HG03354 (cell line): ENCODE results near the gene HPSE2.
"Not testable (repeated sequence)": the region's sequence is repeated elsewhere in the genome, so short reads cannot be mapped to it uniquely, and the experiment has no call there.

Source experiments
- ATAC-seq: cut with Tn5 transposase; IDR thresholded peaks from one replicate; pipeline ENCODE4 v1.9.1; 2021; ENCODE audit warnings: mild to moderate bottlenecking; ENCODE audit not compliant: unreplicated experiment, poor library complexity, severe bottlenecking

Gene HPSE2

GRCh38 chr10:98943681-98944080 lies 292.0 kb downstream of the HPSE2 start:
- ATAC-seq: no peak

- no peak for ATAC-seq
These were observed 305.9 kb downstream of the HPSE2 start for GRCh38 chr10:98929709-98930108.

GRCh38 chr10:98925651-98926050 lies 310.0 kb downstream of the HPSE2 start:
- no peak for ATAC-seq

GRCh38 chr10:98924526-98924925 lies 311.1 kb downstream of the HPSE2 start:
- ATAC-seq: no peak

- no peak for ATAC-seq
These were observed 314.3 kb downstream of the HPSE2 start for GRCh38 chr10:98921316-98921715.

- ATAC-seq: no peak
These were observed 314.8 kb downstream of the HPSE2 start for GRCh38 chr10:98920807-98921206.

GRCh38 chr10:98920360-98920759 lies 315.3 kb downstream of the HPSE2 start:
- no peak for ATAC-seq

GRCh38 chr10:98919899-98920298 lies 315.8 kb downstream of the HPSE2 start:
- no peak for ATAC-seq

GRCh38 chr10:98917828-98918227 lies 317.8 kb downstream of the HPSE2 start:
- no peak for ATAC-seq

- ATAC-seq: no peak
These were observed 319.0 kb downstream of the HPSE2 start for GRCh38 chr10:98916526-98917125.

- no peak for ATAC-seq
These were observed 319.7 kb downstream of the HPSE2 start for GRCh38 chr10:98915911-98916310.

- no peak for ATAC-seq
These were observed 325.1 kb downstream of the HPSE2 start for GRCh38 chr10:98910546-98910945.

GRCh38 chr10:98910048-98910447 lies 325.6 kb downstream of the HPSE2 start:
- no peak for ATAC-seq

GRCh38 chr10:98908868-98909267 lies 326.8 kb downstream of the HPSE2 start:
- no peak for ATAC-seq

GRCh38 chr10:98908247-98908646 lies 327.4 kb downstream of the HPSE2 start:
- not testable (repeated sequence) for ATAC-seq

GRCh38 chr10:98901441-98902110 lies 334.1 kb downstream of the HPSE2 start:
- ATAC-seq: no peak

GRCh38 chr10:98899018-98899417 lies 336.6 kb downstream of the HPSE2 start:
- ATAC-seq: no peak

- ATAC-seq: no peak
These were observed 343.1 kb downstream of the HPSE2 start for GRCh38 chr10:98892523-98892922.

- ATAC-seq: no peak
These were observed 349.0 kb downstream of the HPSE2 start for GRCh38 chr10:98886686-98887085.

GRCh38 chr10:98885378-98885777 lies 350.3 kb downstream of the HPSE2 start:
- ATAC-seq: no peak

GRCh38 chr10:98881789-98882188 lies 353.9 kb downstream of the HPSE2 start:
- no peak for ATAC-seq

GRCh38 chr10:98880971-98881370 lies 354.7 kb downstream of the HPSE2 start:
- no peak for ATAC-seq
